ENCODE measurements around the gene NOL9. TPM values are rescaled to one million over a fixed set of nuclear protein-coding genes. Genes with fewer than 3 reads are reported as not detected.

The NOL9 gene
- total and polyA plus RNA-seq, 2 donors: 8.6 to 11.1 TPM

DNA sequence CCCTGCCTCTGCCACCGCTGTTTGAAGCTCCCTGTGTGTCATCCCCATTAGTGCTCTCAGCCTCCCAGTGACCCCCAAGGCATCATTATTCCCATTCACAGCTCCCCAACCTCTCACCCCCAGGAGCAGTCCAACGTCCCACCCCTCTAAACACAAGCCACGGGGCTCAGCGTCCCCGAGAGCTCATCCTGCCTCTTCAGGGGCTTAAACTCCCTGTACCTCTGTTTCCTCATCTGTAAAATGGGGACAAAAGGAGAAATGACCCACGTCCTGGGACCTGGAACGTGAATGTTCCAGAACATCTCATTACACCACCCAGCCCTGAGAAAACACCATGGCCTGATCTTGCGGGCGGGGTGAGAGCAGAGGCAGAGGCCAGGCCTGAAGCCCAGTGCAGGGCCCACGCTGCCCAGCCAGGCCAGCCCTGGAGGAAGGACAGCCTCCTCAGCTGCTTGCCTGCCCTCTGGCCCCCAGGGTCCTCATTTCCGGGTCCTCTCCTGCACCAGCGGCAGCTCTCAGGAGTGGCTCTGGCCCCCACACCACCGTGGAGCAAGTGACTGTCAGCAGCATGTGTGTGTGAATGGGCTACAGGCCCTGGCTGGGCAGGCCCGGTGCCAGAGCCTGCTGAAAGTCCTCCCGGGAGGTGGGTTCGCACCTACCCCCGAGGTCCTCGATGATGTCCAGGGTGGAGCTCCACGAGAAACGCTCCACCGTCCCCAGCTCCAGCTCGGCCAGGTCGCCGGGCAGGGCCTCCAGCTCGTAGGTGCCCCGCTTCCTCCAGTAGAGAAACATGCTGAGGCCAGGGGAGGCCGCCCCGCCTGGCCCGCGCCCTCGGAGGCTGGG is 48.7 kb downstream of the NOL9 start:
- Histone ChIP-seq H3K36me3 (ENCODE audit: control insufficient read depth in 2 of 2, insufficient read depth in 2 of 2, low read length in 1 of 2) (no peaks in the 10 kb centered on the region), H3K27ac (ENCODE audit: low read depth in 1 of 2, low read length in 1 of 2) (no peak overlapping the region)
- 96% methylated on average over 31 of the region's 31 CpGs for WGBS

GRCh38 chr1:6504887-6505286 is 49.4 kb downstream of the NOL9 start:
- Histone ChIP-seq H3K4me3 (ENCODE audit: low read length in 2 of 2) (no peak overlapping the region), H3K9me3 (ENCODE audit: control insufficient read depth in 2 of 2, insufficient read depth in 1 of 2, low read length in 1 of 2) (no peaks in the 10 kb centered on the region), H3K4me1 (ENCODE audit: control insufficient read depth in 2 of 2, insufficient read depth in 2 of 2, low read length in 2 of 2) (no peaks in the 10 kb centered on the region), H3K27me3 (ENCODE audit: control insufficient read depth in 2 of 2, insufficient read depth in 1 of 2, low read length in 1 of 2) (peaks cover 0 to 29% of the 10 kb centered on the region in 2 donors), H3K36me3 (ENCODE audit: control insufficient read depth in 2 of 2, insufficient read depth in 2 of 2, low read length in 1 of 2) (no peaks in the 10 kb centered on the region), H3K27ac (ENCODE audit: low read depth in 1 of 2, low read length in 1 of 2) (no peak overlapping the region)
- DNase-seq (ENCODE audit: low read depth in 6 of 9, low spot score in 9 of 9): no peak
- WGBS: 98% methylated on average over 15 of the region's 15 CpGs

More for the DNA sequence above, 48.7 kb downstream of the NOL9 start:
- DNase-seq (ENCODE audit: low read depth in 6 of 9, low spot score in 9 of 9): no peak
- Histone ChIP-seq H3K4me3 (ENCODE audit: low read length in 2 of 2) (no peak overlapping the region), H3K27me3 (ENCODE audit: control insufficient read depth in 2 of 2, insufficient read depth in 1 of 2, low read length in 1 of 2) (peaks cover 0 to 24% of the 10 kb centered on the region in 2 donors), H3K4me1 (ENCODE audit: control insufficient read depth in 2 of 2, insufficient read depth in 2 of 2, low read length in 2 of 2) (no peaks in the 10 kb centered on the region), H3K9me3 (ENCODE audit: control insufficient read depth in 2 of 2, insufficient read depth in 1 of 2, low read length in 1 of 2) (no peaks in the 10 kb centered on the region)

- WGBS: 88% methylated on average over 20 of the region's 20 CpGs
- H3K4me1 ChIP-seq (ENCODE audit: control insufficient read depth in 2 of 2, insufficient read depth in 2 of 2, low read length in 2 of 2): no peaks in the 10 kb centered on the region
- DNase-seq (ENCODE audit: low read depth in 6 of 9, low spot score in 9 of 9): no peak
- no peaks in the 10 kb centered on the region for H3K9me3 ChIP-seq (ENCODE audit: control insufficient read depth in 2 of 2, insufficient read depth in 1 of 2, low read length in 1 of 2)
- H3K36me3 ChIP-seq (ENCODE audit: control insufficient read depth in 2 of 2, insufficient read depth in 2 of 2, low read length in 1 of 2): no peaks in the 10 kb centered on the region
- H3K27me3 ChIP-seq (ENCODE audit: control insufficient read depth in 2 of 2, insufficient read depth in 1 of 2, low read length in 1 of 2): peaks cover 0 to 27% of the 10 kb centered on the region in 2 donors
- no peak overlapping the region for H3K4me3 ChIP-seq (ENCODE audit: low read length in 2 of 2)
- H3K27ac ChIP-seq (ENCODE audit: low read depth in 1 of 2, low read length in 1 of 2): no peak overlapping the region
These were observed 50.3 kb downstream of the NOL9 start for GRCh38 chr1:6503884-6504602.

- Histone ChIP-seq H3K9me3 (ENCODE audit: control insufficient read depth in 2 of 2, insufficient read depth in 1 of 2, low read length in 1 of 2) (no peaks in the 10 kb centered on the region), H3K27me3 (ENCODE audit: control insufficient read depth in 2 of 2, insufficient read depth in 1 of 2, low read length in 1 of 2) (peaks cover 14 to 42% of the 10 kb centered on the region in 2 donors), H3K4me1 (ENCODE audit: control insufficient read depth in 2 of 2, insufficient read depth in 2 of 2, low read length in 2 of 2) (peaks cover 0 to 2% of the 10 kb centered on the region in 2 donors), H3K27ac (ENCODE audit: low read depth in 1 of 2, low read length in 1 of 2) (no peak overlapping the region), H3K36me3 (ENCODE audit: control insufficient read depth in 2 of 2, insufficient read depth in 2 of 2, low read length in 1 of 2) (no peaks in the 10 kb centered on the region), H3K4me3 (ENCODE audit: low read length in 2 of 2) (no peak overlapping the region)
- DNase-seq (ENCODE audit: low read depth in 6 of 9, low spot score in 9 of 9): no peak
- WGBS: 93% methylated on average over 31 of the region's 31 CpGs
These were observed 52.1 kb downstream of the NOL9 start for GRCh38 chr1:6502000-6502891.

DNA sequence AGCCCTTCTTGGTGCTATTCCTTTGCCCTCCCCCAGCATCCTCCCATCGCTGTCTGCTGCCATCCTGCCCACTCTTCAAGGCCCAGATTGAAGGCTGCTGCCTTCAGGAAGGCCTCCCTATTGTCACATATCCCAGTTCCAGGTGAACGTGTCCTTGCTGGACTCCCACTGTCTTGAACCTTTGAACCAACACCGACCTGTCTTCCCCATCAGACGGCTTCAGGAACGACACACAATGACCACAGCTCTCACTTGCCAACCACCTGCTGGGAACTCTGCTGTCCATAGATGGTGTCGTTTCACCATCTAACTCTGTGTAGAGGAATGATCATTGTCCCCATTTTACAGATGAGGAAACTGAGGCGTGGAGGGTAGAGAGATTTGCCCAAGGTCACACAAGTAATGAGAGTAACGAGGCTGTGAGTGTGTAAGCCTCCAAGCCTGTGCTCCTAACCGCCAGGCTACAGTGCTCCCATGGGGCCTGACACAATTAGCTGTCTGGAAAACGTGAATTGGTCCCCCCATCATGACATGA is 53.0 kb downstream of the NOL9 start:
- Histone ChIP-seq H3K4me3 (ENCODE audit: low read length in 2 of 2) (no peak overlapping the region), H3K9me3 (ENCODE audit: control insufficient read depth in 2 of 2, insufficient read depth in 1 of 2, low read length in 1 of 2) (no peaks in the 10 kb centered on the region), H3K27ac (ENCODE audit: low read depth in 1 of 2, low read length in 1 of 2) (no peak overlapping the region), H3K4me1 (ENCODE audit: control insufficient read depth in 2 of 2, insufficient read depth in 2 of 2, low read length in 2 of 2) (peaks cover 0 to 7% of the 10 kb centered on the region in 2 donors), H3K27me3 (ENCODE audit: control insufficient read depth in 2 of 2, insufficient read depth in 1 of 2, low read length in 1 of 2) (peaks cover 23 to 50% of the 10 kb centered on the region in 2 donors), H3K36me3 (ENCODE audit: control insufficient read depth in 2 of 2, insufficient read depth in 2 of 2, low read length in 1 of 2) (no peaks in the 10 kb centered on the region)
- DNase-seq (ENCODE audit: low read depth in 6 of 9, low spot score in 9 of 9): no peak
- 94% methylated on average over 10 of the region's 10 CpGs for WGBS

DNA sequence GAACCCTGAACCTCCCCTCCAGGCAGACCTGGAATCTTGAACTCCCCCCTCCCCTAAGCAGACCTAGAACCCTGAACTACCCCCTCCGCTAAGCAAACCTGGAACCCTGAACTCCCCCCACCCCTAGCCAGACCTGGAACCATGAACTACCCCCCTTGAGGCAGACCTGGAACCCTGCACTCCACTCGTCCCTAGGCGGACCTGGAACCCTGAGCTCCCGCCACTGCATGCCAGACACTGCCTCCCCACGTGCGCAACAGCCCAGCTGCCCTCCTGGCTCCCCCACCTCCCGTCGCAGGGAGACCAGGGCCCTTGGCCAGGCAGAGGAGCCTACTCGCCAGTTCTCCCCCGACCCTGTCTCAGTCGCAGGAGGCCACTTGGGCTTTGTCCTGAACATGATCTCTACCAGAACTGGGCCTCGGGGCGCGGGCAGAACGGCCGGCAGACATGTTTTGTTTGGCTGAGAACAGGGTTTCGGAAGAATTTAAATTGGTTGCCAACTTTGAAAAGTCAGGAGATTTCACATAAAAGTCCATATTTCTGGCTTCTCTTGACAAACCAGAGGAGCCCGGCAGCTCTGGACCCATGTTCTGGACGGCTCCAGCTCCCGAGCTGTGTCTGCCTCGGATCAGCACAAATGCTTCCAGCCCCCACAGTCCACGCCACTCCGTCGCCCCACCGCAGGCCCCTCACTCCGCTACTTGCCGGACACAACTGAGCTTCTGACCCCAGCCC is 53.6 kb downstream of the NOL9 start:
- 93% methylated on average over 27 of the region's 27 CpGs for WGBS
- H3K9me3 ChIP-seq (ENCODE audit: control insufficient read depth in 2 of 2, insufficient read depth in 1 of 2, low read length in 1 of 2): no peaks in the 10 kb centered on the region
- H3K27me3 ChIP-seq (ENCODE audit: control insufficient read depth in 2 of 2, insufficient read depth in 1 of 2, low read length in 1 of 2): peaks cover 28 to 56% of the 10 kb centered on the region in 2 donors
- H3K4me3 ChIP-seq (ENCODE audit: low read length in 2 of 2): no peak overlapping the region
- no peaks in the 10 kb centered on the region for H3K36me3 ChIP-seq (ENCODE audit: control insufficient read depth in 2 of 2, insufficient read depth in 2 of 2, low read length in 1 of 2)
- no peak overlapping the region for H3K27ac ChIP-seq (ENCODE audit: low read depth in 1 of 2, low read length in 1 of 2)
- DNase-seq (ENCODE audit: low read depth in 6 of 9, low spot score in 9 of 9): no peak
- peaks cover 0 to 7% of the 10 kb centered on the region in 2 donors for H3K4me1 ChIP-seq (ENCODE audit: control insufficient read depth in 2 of 2, insufficient read depth in 2 of 2, low read length in 2 of 2)

- Histone ChIP-seq H3K4me1 (ENCODE audit: control insufficient read depth in 2 of 2, insufficient read depth in 2 of 2, low read length in 2 of 2) (peaks cover 0 to 7% of the 10 kb centered on the region in 2 donors), H3K9me3 (ENCODE audit: control insufficient read depth in 2 of 2, insufficient read depth in 1 of 2, low read length in 1 of 2) (no peaks in the 10 kb centered on the region), H3K4me3 (ENCODE audit: low read length in 2 of 2) (no peak overlapping the region), H3K27me3 (ENCODE audit: control insufficient read depth in 2 of 2, insufficient read depth in 1 of 2, low read length in 1 of 2) (peaks cover 34 to 70% of the 10 kb centered on the region in 2 donors), H3K27ac (ENCODE audit: low read depth in 1 of 2, low read length in 1 of 2) (no peak overlapping the region), H3K36me3 (ENCODE audit: control insufficient read depth in 2 of 2, insufficient read depth in 2 of 2, low read length in 1 of 2) (no peaks in the 10 kb centered on the region)
- no peak for DNase-seq (ENCODE audit: low read depth in 6 of 9, low spot score in 9 of 9)
- WGBS: 96% methylated on average over 4 of the region's 4 CpGs
These were observed 55.0 kb downstream of the NOL9 start for GRCh38 chr1:6499296-6499695.

- H3K9me3 ChIP-seq (ENCODE audit: control insufficient read depth in 2 of 2, insufficient read depth in 1 of 2, low read length in 1 of 2): no peaks in the 10 kb centered on the region
- H3K4me1 ChIP-seq (ENCODE audit: control insufficient read depth in 2 of 2, insufficient read depth in 2 of 2, low read length in 2 of 2): peaks cover 0 to 7% of the 10 kb centered on the region in 2 donors
- WGBS: 87% methylated on average over 13 of the region's 13 CpGs
- no peak overlapping the region for H3K4me3 ChIP-seq (ENCODE audit: low read length in 2 of 2)
- H3K27ac ChIP-seq (ENCODE audit: low read depth in 1 of 2, low read length in 1 of 2): no peak overlapping the region
- H3K36me3 ChIP-seq (ENCODE audit: control insufficient read depth in 2 of 2, insufficient read depth in 2 of 2, low read length in 1 of 2): no peaks in the 10 kb centered on the region
- peaks cover 34 to 70% of the 10 kb centered on the region in 2 donors for H3K27me3 ChIP-seq (ENCODE audit: control insufficient read depth in 2 of 2, insufficient read depth in 1 of 2, low read length in 1 of 2)
- DNase-seq (ENCODE audit: low read depth in 6 of 9, low spot score in 9 of 9): no peak
These were observed 55.7 kb downstream of the NOL9 start for GRCh38 chr1:6498576-6499111.

Data from thymus (tissue), 11 donors.